ENCODE results near the gene CD207. TPM values are rescaled to one million over a fixed set of nuclear protein-coding genes. Genes with fewer than 3 reads are reported as not detected.

The CD207 gene
- total and polyA plus RNA-seq, 2 of the 8 experiments (the other 6 are each of a cell fraction or from before 2014, with no cell fraction given) = not detected

- no peak for TF ChIP-seq CHD2 (IDR thresholded peaks at IDR 0.05; ENCODE audit: low read length)
These were observed 39.4 kb downstream of the CD207 start (continued) for GRCh38 chr2:70796262-70796661.

Data from H1 (cell line).